Cortex of kidney (tissue), 1 donor: ENCODE measurements around the gene TM4SF4.

Source experiments
- DNase-seq: peaks from one replicate; lab custom pipeline; 2025; lab: John Stamatoyannopoulos, UW

TM4SF4 gene

GRCh38 chr3:149455366-149455765 lies 19.1 kb upstream of the TM4SF4 start:
- no peak for DNase-seq

- DNase-seq = no peak
Measured at GRCh38 chr3:149455989-149456388, 18.5 kb upstream of the TM4SF4 start.

- DNase-seq = no peak
Measured at GRCh38 chr3:149459491-149460059, 14.9 kb upstream of the TM4SF4 start.

- no peak for DNase-seq
Measured at GRCh38 chr3:149460117-149460516, 14.4 kb upstream of the TM4SF4 start.

- no peak for DNase-seq
Measured at GRCh38 chr3:149462051-149462450, 12.4 kb upstream of the TM4SF4 start.

- no peak for DNase-seq
Measured at GRCh38 chr3:149462581-149463011, 11.9 kb upstream of the TM4SF4 start.

- no peak for DNase-seq
Measured at GRCh38 chr3:149463921-149464320, 10.6 kb upstream of the TM4SF4 start.

- DNase-seq = no peak
Measured at GRCh38 chr3:149464542-149465328, 9.8 kb upstream of the TM4SF4 start.

GRCh38 chr3:149465351-149465883 lies 9.1 kb upstream of the TM4SF4 start:
- no peak for DNase-seq

- no peak for DNase-seq
Measured at GRCh38 chr3:149466192-149466591, 8.3 kb upstream of the TM4SF4 start.

GRCh38 chr3:149468504-149469212 lies 5.8 kb upstream of the TM4SF4 start:
- DNase-seq = no peak

GRCh38 chr3:149470381-149470780 lies 4.1 kb upstream of the TM4SF4 start:
- DNase-seq = no peak

- DNase-seq = no peak
Measured at GRCh38 chr3:149472030-149472797, 2.3 kb upstream of the TM4SF4 start.

GRCh38 chr3:149473357-149474249 lies 894 bp upstream of the TM4SF4 start:
- DNase-seq = no peak

- DNase-seq = no peak
Measured at GRCh38 chr3:149475451-149476060, 1.1 kb downstream of the TM4SF4 start.

GRCh38 chr3:149476225-149476624 lies 1.7 kb downstream of the TM4SF4 start:
- DNase-seq = no peak

GRCh38 chr3:149479621-149480325 lies 5.3 kb downstream of the TM4SF4 start:
- DNase-seq = no peak

GRCh38 chr3:149480326-149481017 lies 6.0 kb downstream of the TM4SF4 start:
- DNase-seq = no peak

GRCh38 chr3:149481056-149481455 lies 6.6 kb downstream of the TM4SF4 start:
- no peak for DNase-seq
